NCI-H446 (cell line): Measurements from ENCODE around the gene LRPAP1.
"Not testable (repeated sequence)": the region's sequence is repeated elsewhere in the genome, so short reads cannot be mapped to it uniquely, and the experiment has no call there.

ENCODE experiments used
- DNase-seq, 2 experiments: peaks; one replicate each; lab custom pipeline; 2025; lab: John Stamatoyannopoulos, UW

The LRPAP1 gene

GRCh38 chr4:3531879-3532750, at the start of gene LRPAP1:
Gene LRPAP1, minus strand, starts transcription at chr4:3532422. Its CDS starts 10 bp downstream, at chr4:3532412.
- DNase-seq: peak; percentile 73 to 85

GRCh38 chr4:3581334-3582090, 49.3 kb upstream of the LRPAP1 start:
- DNase-seq: not testable (repeated sequence)

DNA sequence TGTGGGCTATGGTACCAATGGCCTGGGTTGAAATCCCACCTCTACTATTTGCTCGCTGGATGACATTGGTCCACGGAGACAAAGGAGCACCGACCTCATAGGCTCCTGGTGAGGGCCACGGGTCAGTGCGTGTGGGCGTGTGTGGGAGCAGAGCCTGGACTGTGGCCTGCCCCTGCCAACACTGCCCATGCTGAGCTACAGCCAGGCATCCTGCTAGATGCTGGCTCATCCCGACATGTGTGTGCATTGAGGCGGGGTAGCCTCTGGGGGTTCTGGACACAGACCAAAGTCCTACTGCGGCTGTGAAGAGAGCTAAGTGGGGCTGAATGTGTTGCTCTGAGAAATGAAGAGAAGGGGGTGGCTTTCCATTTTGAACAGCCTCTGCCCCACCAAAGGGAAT, 48.6 kb upstream of the LRPAP1 start:
- DNase-seq: not testable (repeated sequence)

DNA sequence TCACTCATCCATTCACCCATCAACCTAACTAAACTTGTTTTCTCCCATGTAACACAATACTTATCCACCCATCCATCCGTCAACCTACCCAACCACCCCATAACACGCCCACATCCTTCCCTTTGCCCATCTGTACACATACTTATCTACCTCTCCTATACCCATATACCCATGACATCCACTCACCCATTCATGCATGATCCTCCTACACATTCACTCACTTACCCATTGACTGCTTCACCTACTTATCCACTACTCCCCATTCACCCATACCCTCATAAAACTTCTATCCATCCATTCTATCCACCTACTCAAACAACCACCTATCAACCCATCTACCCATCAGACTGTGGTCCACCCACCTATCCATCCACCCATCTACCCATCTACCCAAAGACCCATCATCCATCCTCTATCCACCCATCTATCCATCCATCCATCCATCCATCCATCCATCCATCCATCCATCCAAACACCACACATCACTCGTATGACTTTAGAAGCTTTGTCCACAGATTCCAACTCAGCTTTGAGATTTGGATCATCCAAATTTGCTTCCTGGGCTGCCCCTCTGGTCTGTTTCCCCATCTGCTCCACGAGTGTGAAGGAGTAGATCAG, 46.4 kb upstream of the LRPAP1 start:
- DNase-seq: not testable (repeated sequence)

DNA sequence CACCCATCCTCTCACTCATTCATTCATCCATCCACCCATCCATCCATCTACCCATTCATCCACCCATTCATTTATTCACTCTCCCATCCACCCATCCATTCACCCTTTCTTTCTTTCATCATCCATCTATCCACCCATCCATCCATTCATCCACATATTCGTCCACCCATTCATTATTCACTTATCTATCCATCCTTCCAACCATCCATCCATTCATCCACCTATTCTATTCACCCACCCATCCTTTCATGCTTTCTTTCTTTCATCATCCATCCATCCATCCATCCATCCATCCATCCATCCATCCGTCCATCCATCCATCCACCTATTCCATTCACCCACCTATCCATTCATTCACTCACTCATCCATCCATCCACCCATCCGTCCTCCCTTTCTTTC, 45.8 kb upstream of the LRPAP1 start:
- DNase-seq: not testable (repeated sequence)

GRCh38 chr4:3577208-3577892, 45.1 kb upstream of the LRPAP1 start:
- not testable (repeated sequence) for DNase-seq

DNA sequence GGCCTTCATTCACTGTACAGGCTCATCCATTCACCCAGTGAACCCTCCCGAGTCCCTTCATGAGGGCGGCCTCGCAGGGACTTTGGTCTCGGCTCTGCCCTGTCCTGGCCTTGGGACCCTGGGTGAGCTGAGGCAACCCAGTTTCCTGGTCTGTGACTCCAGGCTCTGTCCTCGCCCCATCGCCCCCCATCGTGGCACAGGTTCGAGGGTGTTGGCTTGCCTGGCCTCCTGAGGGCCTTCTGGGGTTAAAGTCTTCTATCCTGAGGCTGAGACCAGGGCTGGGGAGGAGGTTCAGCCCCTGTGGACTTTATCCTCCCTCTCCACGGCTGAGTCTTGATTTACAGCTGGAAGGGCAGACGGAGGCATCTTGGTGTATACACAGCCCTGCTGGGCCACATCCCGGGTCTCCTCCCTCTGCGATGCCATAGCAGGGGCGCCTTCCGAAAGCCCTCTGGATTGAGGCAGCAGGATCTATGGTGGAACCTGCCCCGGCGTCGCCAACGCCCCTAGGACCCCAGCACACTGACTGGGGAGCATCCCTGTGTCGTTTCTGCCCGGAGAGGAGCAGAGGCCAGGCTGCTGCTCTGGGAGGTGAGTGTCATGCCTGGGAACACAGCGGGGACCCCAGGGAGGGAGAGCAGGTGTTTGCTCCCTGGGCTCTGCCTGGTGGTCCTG, 44.4 kb upstream of the LRPAP1 start:
- not testable (repeated sequence) for DNase-seq

DNA sequence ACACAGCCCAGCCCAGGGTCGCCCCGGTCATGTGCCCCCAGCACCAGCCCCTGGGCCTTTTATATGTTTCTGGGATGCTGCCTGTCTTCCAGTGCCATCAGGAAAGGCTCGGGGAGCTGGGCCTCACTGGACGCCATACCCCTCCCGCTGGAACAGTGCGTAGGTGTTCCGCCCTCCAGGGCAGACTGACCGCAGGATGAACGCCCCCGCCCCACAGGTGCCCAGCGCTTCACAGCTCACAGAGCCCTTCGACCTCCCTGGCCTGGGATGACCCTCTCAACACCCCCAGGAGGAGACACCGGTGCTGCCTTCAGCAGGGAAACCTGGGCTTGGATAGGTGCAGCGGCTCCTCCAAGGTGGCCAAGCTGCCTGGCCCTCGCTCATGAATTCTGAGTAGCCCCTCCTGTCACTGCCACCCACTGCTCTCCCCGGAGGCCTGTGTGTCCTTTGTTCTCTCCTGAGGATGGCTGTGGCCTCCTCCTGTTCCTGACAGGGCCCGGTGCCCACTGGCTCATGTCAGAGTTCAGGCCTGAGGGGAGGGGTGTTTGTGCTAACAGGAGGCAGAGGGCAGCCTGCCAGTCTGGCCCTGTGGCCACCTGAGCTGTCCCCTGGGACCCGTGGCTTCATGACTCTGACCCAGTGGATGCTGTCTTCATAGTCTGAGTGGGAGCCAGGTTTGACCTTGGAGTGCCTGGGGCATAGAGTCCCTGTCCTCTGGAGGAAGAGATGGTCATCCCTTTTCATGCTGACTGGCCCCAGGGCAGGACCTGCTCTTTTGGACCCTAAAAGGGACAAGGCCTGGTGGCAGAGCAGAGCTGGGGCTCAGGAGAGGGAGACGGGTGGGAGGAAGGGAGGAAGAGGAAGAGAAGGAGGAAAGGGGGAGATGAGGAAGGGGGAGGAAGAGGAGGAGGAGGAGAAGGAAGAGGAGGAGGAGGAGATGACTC, 43.5 kb upstream of the LRPAP1 start:
- not testable (repeated sequence) for DNase-seq

- not testable (repeated sequence) for DNase-seq
These were observed 42.6 kb upstream of the LRPAP1 start for GRCh38 chr4:3574865-3575264.

GRCh38 chr4:3574346-3574745, 42.1 kb upstream of the LRPAP1 start:
- DNase-seq: not testable (repeated sequence)

DNA sequence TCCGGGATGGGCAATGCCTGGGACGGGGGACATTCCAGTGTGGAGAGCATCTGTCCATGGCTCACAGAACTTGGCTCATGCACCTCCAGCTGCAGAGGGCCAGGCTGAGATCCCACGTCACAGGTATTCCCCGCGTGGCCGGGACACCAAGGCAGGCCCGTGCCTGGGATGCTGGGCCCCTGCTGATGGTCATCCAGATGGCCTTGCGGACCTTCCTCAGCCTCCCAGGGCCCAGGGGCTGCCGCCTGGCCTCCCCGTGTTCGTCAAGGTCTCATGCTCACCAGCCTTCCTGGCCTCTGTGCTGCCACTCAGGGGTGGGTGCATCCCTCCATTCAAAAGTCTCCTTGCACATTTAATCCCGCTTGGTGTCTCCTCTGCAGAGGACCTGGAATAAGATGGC, 40.9 kb upstream of the LRPAP1 start:
- DNase-seq: no peak

- DNase-seq: no peak
These were observed 40.1 kb upstream of the LRPAP1 start for GRCh38 chr4:3572363-3572762.

DNA sequence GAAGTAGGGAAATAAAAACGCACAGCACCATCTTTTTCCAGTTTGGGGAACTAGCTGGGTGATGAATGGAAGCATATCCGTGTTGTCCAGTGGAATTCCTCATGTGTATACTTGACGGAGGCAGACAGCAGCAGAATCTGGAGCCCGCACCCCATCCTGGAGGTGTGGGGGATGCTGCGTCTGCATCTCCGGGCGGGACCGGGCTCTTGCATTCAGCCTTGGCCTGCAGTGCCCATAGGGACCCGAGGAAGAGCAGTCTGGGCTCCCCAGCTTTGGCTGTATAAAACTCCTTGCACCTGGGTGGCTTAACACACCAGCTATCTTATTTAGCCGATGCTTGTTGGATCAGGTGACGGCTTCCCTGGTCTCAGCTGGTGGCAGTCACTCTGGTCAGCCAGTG, 39.7 kb upstream of the LRPAP1 start:
- DNase-seq: no peak

DNA sequence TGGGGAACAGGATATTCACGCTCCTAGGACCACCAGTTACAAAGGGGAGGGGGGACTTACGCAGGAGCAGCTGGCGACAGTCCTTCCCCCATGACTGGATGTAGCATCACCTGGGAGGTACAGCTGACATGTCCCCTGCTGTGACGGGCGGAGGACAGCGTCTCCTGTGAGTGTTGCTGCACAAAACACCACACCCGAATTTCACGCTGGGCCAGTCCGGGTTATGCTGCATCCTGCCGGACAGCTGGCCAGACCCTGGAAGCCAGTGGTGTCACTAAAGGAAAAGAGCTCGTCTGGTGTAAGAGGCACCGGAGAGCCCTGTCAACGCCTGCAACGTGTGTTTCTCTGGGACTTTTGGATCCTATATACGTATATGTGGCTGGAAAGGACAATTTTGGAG, 38.7 kb upstream of the LRPAP1 start:
- not testable (repeated sequence) for DNase-seq

- not testable (repeated sequence) for DNase-seq
These were observed 37.4 kb upstream of the LRPAP1 start for GRCh38 chr4:3569611-3570010.

- DNase-seq: not testable (repeated sequence)
These were observed 34.5 kb upstream of the LRPAP1 start for GRCh38 chr4:3566701-3567100.

GRCh38 chr4:3566301-3566700, 34.1 kb upstream of the LRPAP1 start:
- not testable (repeated sequence) for DNase-seq

DNA sequence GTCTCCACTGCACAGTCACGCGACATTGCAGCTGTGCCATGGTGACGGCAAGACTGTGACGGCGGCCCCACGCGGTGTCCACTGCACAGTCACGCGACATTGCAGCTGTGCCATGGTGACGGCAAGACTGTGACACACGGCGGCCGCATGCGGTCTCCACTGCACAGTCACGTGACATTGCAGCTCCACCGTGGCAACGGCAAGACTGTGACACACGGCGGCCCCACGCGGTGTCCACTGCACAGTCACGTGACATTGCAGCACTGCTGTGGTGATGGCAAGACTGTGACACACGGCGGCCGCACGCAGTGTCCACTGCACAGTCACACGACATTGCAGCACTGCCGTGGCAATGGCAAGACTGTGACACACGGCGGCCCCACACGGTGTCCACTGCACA, 32.7 kb upstream of the LRPAP1 start:
- not testable (repeated sequence) for DNase-seq

DNA sequence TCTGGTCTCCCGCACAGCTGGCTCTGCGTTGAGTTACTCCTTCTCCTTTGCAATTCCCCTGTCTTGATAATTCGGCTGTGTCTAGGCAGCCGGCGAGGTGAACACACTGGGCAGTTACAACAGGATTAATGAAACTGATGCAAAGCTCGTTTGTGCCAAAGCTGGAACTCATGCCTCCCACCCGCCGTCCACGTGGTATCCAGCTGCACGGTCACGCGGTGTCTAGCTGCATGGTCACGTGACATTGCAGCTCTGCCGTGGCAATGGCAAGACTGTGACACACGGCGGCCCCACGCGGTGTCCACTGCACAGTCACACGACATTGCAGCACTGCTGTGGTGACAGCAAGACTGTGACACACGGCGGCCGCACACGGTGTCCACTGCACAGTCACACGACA, 31.2 kb upstream of the LRPAP1 start:
- no peak for DNase-seq

GRCh38 chr4:3562127-3562526, 29.9 kb upstream of the LRPAP1 start:
- not testable (repeated sequence) for DNase-seq
